ENCODE data around the gene CCDC80. TPM values are rescaled to one million over a fixed set of nuclear protein-coding genes. Genes with fewer than 3 reads are reported as not detected.
A peak's percentile ranks its signal among the peaks of the same experiment; 100 is the strongest.
"Not testable (repeated sequence)": the region's sequence is repeated elsewhere in the genome, so short reads cannot be mapped to it uniquely, and the experiment has no call there.

Gene CCDC80
- total RNA-seq, 4 donors from 2014 or later = 19.4 to 129 (median 31.1) TPM

- no peak for TF ChIP-seq EP300 (IDR thresholded peaks at IDR 0.05)
- no peak for TF ChIP-seq CTCF (IDR thresholded peaks at IDR 0.05)
- TF ChIP-seq POLR2A (IDR thresholded peaks at IDR 0.05) = no peak
- Histone ChIP-seq H3K27ac (no peak overlapping the region), H3K36me3 (peaks cover 0 to 73% (median 4%) of the 10 kb centered on the region in 3 donors), H3K4me3 (no peak overlapping the region), H3K27me3 (no peaks in the 10 kb centered on the region), H3K4me1 (peaks cover 0 to 14% (median 0%) of the 10 kb centered on the region in 4 donors), H3K9me3 (no peaks in the 10 kb centered on the region)
- DNase-seq (ENCODE audit: low spot score in 2 of 2) = no peak
- 81 to 82% methylated on average over 2 of the region's 2 CpGs for WGBS, 2 donors
Observed at GRCh38 chr3:112568642-112569041, 72.3 kb downstream of the CCDC80 start.

GRCh38 chr3:112564940-112565305 is 76.0 kb downstream of the CCDC80 start:
- Histone ChIP-seq H3K4me1 (peaks cover 0 to 33% (median 15%) of the 10 kb centered on the region in 4 donors), H3K36me3 (peaks cover 0 to 43% (median 0%) of the 10 kb centered on the region in 3 donors), H3K4me3 (no peak overlapping the region), H3K27ac (no peak overlapping the region), H3K27me3 (no peaks in the 10 kb centered on the region), H3K9me3 (no peaks in the 10 kb centered on the region)
- DNase-seq (ENCODE audit: low spot score in 2 of 2) = no peak
- no peak for TF ChIP-seq CTCF (IDR thresholded peaks at IDR 0.05)
- no peak for TF ChIP-seq EP300 (IDR thresholded peaks at IDR 0.05)
- no peak for TF ChIP-seq POLR2A (IDR thresholded peaks at IDR 0.05)

GRCh38 chr3:112564247-112564939 is 76.5 kb downstream of the CCDC80 start:
- Histone ChIP-seq H3K36me3 (peaks cover 0 to 38% (median 0%) of the 10 kb centered on the region in 3 donors), H3K4me1 (peaks cover 0 to 35% (median 21%) of the 10 kb centered on the region in 4 donors)
- not testable (repeated sequence) for H3K4me3 ChIP-seq; H3K27me3 ChIP-seq; H3K9me3 ChIP-seq; H3K27ac ChIP-seq; DNase-seq (ENCODE audit: low spot score in 2 of 2)
- WGBS, 2 donors = 77 to 81% methylated on average over 15 of the region's 15 CpGs

- Histone ChIP-seq H3K27me3 (no peaks in the 10 kb centered on the region), H3K4me1 (peaks cover 0 to 50% (median 23%) of the 10 kb centered on the region in 4 donors), H3K27ac (peak within 1 kb of the TSS; percentile 89 to 99 (median 94)), H3K9me3 (no peaks in the 10 kb centered on the region), H3K36me3 (peaks cover 0 to 16% (median 0%) of the 10 kb centered on the region in 3 donors), H3K4me3 (peak within 1 kb of the TSS; percentile 76 to 87 (median 80))
- TF ChIP-seq CTCF (IDR thresholded peaks at IDR 0.05) (peak in 2 of 5 experiments; percentile 36 to 44), POLR2A (IDR thresholded peaks at IDR 0.05) (peak; percentile 60 to 82), EP300 (IDR thresholded peaks at IDR 0.05) (peak; percentile 88 to 97)
- 0% methylated on average over 56 to 58 of the region's 58 CpGs for WGBS, 2 donors
- peak; percentile 98 to 99 for DNase-seq (ENCODE audit: low spot score in 2 of 2)
Observed at GRCh38 chr3:112561734-112562529, 79.0 kb downstream of the CCDC80 start, which contains the start of the genes ATG3 and SLC35A5. Gene ATG3, minus strand, starts transcription at chr3:112561962. Its CDS starts 434 bp downstream, at chr3:112561528. Gene SLC35A5, plus strand, starts transcription at chr3:112562045. Its CDS starts 1,359 bp downstream, at chr3:112563404.

GRCh38 chr3:112561484-112561733 is 79.5 kb downstream of the CCDC80 start:
- Histone ChIP-seq H3K36me3 (peaks cover 0 to 11% (median 0%) of the 10 kb centered on the region in 3 donors), H3K4me1 (peaks cover 0 to 50% (median 23%) of the 10 kb centered on the region in 4 donors), H3K9me3 (no peaks in the 10 kb centered on the region), H3K27me3 (no peaks in the 10 kb centered on the region), H3K27ac (peak overlapping the region; percentile 89 to 99 (median 94)), H3K4me3 (peak overlapping the region; percentile 76 to 87 (median 80))
- WGBS, 2 donors = 0% methylated on average over 12 to 22 of the region's 29 CpGs
- no peak for DNase-seq (ENCODE audit: low spot score in 2 of 2)
- TF ChIP-seq EP300 (IDR thresholded peaks at IDR 0.05) (no peak), CTCF (IDR thresholded peaks at IDR 0.05) (no peak), POLR2A (IDR thresholded peaks at IDR 0.05) (no peak)
